Lung microvascular endothelial cell (primary cell): ENCODE measurements around the gene CRB2. TPM values are rescaled to one million over a fixed set of nuclear protein-coding genes. Genes with fewer than 3 reads are reported as not detected.
A peak's percentile ranks its signal among the peaks of the same experiment; 100 is the strongest.
"Not testable (repeated sequence)": the region's sequence is repeated elsewhere in the genome, so short reads cannot be mapped to it uniquely, and the experiment has no call there.

Experiments
- DNase-seq, 2 donors: peaks; one replicate each; pipeline versions ENCODE4 v3.0.0 to v3.0.0-alpha.2; 2010; ENCODE audit warnings: low read depth in 2 of 2
- total RNA-seq: library from RNA; depleted of rRNA; stranded (reverse); fragments of >200 nt; gene quantifications from 2 replicates; pipeline ENCODE4 v1.2.1, GENCODE V29; 2014

CRB2 gene
- total RNA-seq, 1 donor from 2014 or later: not detected

DNA sequence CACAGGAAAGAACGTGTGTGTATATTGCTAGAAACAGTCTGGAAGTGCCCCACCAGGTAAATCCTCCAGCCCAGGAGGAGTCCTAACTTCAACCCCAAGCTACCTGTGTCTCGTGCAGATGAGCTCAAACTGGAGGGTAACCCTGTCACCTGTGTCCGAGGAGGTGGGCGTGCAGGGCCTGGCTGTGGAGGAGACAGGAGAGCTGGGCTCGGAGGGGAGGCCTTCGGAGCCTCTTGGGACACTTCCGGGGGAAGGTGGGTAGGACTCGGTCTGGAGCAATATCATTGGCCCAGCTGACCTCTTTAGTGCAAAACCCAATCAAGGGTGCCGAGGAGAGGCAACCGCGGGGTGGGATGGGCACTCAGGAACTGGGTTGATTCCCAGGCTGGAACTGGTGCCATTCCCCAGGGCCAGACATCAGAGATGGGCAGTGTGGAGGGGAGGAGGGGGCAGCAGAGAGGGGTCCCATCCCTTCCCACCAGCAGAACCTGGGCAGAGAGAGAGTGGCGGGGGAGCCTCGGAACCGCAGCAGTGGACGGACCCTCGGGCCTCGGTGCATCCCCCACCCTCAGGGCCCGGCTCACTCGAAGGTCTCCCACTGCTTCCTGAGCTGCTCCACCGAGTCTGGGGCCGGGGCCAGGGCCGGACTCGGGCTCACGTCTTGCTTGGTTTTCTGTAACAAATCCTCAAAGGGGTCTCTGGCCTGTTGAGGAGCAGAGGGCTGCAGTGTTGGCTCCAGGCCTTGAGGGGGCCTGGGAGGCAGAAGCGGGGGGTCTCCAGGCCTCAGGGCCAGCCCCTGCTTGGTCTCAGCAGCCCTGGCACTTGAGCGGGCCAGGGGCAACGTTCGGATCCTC, 25.1 kb downstream of the CRB2 start:
- DNase-seq: no peak

DNA sequence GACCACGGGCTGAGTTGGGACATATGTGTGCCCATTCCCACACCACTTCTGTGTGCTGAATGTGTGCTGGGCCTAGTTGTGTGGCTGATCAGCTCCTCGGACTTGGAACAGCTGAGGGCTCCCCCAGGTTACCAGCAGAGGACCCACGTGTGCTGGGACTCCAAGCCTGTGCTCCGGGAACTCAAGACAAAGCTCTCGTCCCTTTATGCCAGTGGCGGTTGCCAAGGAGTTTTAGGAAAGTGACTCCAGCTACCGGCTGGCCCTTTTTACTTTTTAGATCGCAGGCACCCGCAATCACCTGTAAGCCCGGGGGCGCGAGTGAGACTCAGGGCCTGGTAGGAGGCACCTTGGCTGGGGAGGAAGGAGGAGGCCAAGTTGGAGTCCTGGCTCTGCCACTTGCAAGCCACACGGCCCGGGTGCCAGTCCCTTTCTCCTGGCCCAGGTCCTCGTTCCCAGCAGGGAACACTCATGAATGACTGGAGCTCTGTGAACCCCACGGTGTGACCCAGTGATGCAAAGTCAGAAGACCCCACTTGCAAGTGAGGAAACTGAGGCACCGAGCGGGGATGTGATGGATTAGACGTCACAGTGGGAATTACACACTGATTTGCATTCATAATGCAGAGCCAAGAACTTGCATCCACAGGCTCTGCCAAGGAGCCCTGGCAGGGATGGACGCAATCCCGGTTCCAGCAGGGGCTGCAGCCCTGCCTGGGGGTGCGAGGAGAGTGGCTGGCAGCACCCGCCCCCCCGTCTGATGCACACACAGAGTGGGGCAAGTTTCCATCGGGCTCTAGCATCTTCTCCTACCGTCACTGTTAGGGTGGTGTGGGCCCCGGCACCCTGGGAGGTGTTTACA, 26.9 kb downstream of the CRB2 start:
- no peak for DNase-seq

DNA sequence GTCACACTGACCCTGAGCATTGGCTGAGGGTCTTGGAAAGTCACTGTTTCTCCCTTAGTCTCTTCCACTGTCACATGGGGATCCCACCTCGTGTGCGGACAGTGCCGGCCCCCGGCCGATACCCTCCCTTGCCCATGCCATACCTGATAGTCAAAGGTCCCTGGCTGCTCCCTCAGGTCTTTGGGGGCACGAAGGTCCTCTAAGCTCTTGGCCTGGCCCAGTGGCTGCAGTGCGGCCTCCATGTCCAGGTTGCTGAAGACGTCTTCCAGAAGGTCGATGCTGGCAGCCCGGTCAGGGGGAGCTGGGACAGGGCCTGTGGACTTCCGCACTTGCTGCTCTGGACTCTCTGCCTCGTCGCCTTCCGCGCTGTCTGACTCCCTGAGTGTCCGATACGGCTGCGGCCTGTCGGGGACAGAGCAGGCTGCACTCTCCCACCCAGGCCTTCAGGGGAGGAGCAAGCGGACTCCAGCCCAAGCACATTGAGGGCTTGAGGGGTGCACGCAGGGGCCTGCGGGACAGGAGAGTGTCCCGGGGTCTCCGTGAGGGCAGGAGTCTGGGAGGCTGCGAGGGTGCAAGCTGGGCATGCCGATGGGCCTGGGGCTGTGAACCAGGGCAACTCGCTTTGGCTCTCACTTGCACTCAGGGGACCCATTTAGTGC, 27.6 kb downstream of the CRB2 start:
- DNase-seq: no peak

DNA sequence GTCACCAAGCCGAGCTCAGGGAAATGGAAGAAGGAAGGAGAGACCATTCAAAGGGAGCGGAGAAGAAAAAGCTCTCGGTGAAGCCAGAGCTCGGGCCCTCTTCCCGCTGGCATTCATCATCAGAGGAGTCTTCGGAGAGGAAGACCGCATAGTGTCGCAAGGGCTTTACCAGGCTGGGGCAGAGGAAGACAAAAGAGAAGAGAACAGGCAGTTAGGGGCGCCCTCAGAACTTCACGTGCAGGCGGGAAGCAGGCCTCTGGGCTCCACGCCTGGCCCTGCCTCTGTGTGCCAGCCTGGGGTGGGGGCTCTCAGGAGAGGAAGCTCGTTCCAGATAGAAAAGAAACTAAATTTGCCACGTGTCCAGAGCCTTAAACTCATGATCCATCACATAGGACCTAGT, 31.7 kb downstream of the CRB2 start:
- no peak for DNase-seq

DNA sequence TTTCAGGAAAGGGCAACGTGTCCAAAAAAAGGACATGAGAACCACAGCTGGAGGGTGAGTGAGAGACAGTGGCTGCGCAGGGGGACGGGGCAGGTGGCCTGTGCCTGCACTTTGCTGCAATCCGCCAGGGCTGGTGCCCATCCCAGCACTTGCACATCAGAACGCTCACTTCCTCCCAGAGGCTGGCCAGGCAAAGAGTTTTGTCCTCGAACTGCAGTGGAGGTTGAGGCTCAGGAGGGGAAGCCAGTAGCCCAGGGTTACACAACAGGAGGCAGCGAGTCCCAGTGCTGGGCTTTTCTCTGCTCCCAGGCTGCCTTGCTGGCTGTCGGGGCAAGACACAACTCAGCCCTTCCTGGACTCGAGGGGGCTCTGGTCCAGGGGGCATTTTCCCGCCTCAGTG, 33.1 kb downstream of the CRB2 start:
- no peak for DNase-seq

DNA sequence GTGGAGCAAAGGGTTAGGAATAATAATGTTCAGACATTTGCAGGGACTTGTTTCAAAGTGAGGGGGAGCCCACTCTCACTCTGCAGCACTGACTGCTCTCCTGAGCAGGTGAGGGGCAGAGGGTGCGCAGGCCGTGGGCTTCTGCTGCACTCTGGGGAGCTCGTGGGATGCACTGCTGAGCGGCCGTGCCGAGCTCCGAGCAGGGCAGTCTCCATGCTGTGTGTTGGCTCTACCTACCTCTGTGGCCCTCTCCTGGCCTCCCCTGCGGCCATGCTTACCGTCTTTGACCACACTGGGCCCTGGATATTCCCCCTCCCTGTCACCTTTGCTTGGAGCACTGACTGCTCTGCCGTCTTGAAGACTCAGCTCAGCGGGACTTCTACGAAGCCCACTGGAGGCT, 33.7 kb downstream of the CRB2 start:
- no peak for DNase-seq

DNA sequence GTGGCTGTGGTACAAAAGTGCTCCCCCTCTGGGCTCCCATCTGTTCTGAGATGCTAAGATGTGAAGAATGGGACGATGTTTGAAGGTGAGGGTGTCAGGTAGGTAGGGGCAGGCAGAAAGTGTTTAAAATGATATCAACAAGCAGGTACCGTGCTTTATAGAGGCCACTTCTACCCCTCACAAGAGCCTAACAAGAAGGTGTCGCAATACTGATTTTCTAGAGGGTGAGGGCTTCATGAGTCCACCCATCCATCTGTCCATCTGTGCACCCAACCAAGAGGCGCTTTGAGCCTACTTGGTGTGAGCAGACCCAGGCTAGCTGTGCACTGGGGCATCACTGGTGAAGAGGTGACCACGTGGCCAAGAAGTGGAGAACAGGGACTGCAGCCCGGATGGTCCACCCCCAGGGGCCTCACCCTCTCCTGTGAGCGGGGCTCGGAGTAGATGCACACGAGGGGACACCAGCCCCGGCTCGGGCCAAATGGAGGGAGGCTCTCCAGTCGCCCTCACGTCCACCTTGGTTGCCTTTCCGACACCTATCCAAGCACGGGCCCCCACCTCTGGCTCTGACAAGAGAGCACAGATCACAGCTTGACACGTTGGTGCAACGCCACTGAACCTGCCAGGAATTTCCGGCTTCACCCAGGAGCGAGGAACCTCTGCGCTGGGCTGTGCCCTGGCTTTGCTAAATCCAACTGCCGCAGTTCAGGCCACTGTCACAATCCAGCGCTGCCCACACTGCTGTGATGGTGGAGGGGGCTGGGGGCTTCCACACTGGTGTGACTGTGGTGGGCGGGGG, 34.5 kb downstream of the CRB2 start:
- DNase-seq: no peak

DNA sequence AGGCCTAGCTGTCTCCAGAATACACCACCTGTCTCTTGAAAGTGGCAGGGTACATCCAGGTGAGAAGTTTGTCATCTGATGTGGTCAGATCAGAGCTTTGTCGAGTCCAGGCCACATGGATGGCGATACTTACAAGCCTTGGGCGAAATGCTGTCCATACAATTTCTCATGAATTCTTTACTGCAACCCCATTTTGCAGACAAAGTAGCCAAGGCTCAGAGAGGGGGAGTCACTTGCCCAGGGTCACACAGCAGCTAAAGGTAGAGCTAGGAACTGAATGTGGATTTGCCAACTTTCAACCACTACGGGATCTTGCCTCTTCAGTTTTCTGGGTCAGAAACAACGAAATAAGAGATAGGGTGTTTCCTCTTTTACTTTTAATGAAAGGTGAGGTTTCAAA, 35.2 kb downstream of the CRB2 start:
- no peak for DNase-seq

DNA sequence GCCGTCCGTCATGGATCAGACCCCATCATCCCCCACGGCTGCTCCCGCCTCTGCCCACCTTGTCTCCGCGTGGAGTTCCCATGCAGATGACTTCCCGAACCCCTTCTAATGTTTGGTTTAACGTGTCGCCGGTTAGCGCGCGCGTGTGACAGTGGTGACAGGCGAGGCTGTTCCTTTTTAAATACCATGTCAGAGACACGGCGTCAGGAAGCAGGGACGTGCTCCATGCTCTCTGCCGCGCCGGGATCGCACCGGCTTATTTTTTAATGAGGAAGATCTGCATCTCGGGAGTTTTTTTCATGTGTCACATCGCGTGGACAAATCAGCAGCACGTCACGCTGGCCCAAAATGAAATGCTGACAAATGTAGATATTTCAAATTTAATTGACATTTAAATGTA, 35.9 kb downstream of the CRB2 start:
- no peak for DNase-seq

DNA sequence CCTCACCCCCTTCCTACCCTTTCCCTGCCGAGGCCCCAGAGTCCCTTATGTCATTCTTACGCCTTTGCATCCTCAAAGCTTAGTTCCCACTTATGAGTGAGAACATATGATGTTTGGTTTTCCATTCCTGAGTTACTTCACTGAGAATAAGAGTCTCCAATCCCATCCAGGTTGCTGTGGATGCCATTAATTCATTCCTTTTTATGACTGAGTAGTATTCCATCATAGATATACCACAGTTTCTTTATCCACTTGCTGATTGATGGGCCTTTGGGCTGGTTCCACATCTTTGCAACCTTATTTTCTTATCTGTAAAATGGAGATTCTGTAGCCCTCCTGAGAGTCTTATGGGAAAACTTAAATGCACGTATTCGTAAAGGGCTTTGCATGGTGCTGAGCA, 36.8 kb downstream of the CRB2 start:
- DNase-seq: no peak

DNA sequence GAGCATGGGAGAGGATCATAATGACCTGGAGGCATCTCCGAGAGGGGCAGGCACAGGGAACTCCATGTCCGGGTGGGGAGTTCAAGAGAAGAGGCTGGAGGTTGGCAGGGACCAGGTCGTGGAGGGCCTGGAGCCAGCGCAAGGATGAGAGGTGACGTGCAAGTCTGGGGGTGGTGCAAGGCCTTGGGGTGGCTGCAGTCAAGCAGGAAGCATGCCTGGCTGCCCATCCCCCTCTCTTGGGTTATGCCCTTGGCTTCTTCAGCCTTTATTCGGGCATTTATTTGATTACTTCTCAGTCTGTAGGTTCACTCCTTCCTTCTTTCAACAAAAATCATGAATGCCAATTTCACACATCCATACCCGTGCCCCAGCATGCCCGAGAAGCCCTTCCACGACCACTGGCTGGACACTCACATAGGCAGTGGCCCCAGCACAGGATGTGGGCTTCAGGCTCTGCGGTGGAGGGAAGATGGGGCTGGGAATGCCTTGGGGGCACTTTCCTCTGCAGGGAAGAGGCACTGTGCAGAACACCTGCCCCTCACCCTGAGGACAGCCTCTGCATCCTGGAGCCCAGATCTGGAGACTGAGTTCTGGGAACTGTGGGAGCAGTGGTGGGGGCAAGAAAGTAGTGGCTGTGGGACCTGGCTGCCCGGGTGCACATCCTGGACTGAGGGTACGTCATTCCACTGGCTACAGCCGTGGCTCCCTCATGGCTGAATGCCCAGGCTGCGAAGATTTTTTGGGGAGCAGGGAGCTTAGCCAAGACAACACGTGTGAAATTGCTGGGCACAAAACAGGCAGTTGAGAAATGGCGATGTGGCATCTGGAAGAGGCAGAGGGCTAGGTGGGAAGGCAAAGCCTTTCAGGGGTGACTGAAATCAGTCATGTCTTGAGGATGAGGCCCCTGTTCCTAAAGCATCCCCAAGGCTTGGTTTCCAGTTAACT, 38.6 kb downstream of the CRB2 start:
- DNase-seq: no peak

DNA sequence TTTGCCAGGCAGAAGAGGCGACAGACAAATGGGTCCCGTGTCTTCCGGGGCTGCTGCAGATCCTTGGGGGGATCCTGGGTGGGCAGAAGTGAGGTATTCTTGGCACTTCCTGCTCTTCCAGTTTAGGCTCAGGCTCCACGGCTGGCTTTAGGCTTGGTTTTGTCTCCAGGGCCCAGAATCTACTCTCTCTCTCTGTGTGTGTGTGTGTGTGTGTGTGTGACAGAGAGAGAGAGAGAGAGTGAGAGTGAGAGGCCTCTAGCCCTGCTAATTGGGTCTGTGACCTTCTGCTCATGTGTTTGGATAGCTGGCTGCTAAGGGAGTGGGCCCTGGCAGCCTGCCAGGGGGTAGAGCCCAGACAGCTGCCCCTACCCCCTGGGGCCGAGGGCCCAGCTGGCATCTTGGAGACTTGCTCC, 39.3 kb downstream of the CRB2 start:
- DNase-seq: no peak

DNA sequence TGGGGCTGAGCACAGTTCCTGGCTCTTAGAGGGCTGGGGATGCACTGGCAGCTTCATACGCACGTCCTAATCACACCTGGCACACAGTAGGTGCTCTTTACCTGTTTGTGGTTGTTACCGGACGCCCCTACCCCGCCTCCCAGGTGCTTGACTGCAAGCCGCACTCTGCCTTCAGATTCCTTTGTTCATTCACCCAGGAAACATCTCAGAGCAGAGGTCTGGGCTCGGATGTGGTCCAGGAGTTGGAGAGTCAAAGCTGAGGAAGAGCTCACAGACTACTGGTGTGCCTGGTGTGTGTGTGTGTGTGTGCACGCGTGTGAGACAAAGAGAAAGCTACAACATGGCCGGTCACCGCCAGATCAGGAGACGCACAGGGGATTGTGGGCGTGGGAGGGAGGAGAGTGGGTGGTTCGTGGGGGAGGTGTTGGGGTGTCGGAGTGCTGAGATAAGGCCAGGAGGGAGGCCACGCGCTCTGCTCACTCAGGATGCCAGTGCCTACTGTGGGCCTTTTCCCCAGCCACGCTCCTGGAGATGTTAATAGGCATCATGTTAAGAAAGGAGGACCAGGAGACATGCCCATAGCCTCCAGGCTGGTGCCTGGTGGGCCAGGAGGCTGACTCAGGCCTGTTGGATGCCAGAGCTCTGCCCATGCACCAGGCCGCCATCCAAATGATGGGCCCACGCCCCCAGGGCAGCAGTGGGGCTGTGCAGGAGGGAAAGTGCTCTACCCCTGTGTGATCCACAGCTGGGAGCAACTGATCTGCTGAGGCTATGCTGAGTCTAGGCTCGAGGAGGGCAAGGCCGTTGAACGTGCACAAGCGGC, 39.9 kb downstream of the CRB2 start:
- DNase-seq: no peak

DNA sequence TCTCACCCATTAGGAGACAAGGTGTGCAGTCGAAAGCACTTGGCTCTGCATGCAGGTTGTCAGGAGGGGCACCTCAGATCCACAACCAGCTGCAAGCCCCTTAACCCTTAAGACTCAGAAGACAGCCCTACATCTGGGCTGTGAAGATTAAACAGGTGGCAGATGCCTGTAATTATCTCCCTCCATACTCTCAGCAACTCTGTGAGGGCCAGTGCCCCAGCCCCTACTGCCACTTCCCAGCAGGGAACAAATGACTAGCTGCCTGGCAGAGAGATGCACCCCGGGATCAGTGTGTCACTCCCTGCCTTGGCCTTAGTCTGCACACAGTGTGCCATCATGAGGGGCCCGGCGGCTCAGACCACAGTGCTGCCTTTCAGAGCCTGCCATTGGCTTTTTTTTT, 42.0 kb downstream of the CRB2 start:
- no peak for DNase-seq

DNA sequence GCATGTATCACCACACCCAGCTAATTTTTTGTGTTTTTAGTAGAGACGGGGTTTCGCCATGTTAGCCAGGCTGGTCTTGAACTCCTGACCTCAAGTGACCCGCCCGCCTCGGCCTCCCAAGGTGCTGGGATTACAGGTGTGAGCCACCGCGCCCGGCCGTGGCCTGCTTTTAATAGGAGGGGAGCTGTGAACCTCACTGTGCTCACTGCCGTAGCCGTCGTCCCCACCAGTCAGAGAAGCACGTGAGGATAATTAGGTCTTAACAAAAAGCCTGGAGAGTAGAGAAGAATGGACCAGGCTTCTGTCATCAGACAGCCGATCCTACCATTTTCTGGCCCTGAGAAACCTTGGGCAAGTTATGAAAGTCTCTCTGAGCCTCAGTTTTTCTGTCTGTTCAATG, 42.9 kb downstream of the CRB2 start:
- DNase-seq: not testable (repeated sequence)

DNA sequence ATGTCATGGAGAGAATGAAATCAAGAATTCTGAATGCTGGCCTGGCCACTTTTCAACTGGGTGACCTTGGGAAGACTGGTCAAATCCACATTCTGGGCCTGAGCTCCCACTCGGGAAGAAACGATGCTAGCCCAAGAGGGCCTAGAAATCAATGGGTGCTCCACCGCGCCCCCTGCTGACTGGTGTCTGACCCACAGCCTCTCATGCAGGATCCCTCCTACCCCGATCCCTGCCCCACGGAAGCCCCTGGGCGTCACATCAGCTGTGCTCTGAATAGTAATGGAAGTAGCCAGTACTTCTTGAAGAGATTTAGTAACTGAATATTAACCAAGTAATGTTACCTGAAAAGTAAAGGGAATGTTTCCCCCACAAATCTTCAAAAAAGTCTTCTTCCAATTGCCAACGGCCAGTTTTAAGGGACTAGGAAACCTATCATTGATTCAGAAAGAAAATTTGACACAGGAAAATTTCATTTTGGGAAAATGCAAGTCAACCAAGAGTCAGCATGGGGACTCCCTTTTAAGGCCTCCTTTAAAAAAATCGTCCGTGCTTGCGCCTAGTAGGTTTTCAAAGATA, 43.9 kb downstream of the CRB2 start:
- DNase-seq: peak; percentile 9 to 30

DNA sequence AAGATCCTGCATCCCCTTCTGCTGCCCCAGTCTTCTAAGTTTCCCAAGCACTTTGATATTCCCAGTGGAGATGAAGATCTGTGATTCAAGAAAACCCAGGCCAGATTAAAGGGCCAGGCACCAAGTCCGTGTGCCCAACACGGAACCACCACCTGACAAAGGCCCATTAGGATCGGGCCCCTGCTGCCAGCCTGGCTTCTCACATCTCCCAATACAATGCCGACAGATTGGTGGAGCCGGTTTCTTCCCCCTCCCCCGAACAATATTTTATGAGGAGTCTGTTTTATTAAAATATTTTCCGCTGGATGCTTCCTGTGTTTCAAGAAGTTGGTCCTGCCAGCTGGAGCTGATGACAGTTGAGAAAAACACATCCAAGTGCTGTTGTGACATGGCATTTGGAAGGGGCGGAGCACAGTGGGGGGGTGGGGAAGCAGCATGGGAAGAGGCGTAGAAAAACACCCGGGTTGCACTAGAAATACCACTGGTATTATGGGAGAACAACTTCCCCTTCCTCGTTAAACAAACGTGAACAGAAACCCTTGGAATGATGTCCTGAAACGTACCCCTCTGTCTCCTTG, 45.0 kb downstream of the CRB2 start:
- DNase-seq: peak in 1 of 2 donors; percentile 10

DNA sequence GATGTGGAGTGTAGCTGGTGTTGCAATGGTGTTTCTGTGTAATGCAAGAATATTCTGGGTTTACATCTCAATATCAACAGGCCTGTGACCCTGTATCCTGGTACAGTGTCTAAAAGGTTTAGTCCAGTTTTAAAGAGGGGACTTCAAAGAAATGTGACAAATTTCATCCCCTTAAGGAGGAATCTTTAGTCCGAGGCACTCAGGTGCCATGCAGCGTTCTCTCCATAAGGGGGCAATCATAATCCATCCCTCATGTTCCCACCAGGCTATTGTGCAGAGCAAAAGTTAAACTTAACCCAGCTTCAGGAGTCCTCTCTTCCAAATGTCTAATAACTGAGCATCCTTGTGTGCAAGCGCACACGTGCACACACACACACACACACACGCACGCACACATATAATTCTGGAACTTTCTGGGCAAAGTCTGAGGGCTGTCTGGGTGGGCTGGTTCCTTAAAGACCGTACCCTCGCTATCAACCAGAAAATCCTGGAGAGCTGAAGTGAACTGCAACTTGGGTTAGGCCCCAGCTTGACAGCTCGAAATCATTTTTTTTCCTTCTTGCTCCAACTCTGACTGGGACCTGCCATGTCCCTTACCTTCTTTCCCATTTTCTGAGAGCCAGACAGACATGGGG, 46.0 kb downstream of the CRB2 start:
- peak; percentile 55 to 66 for DNase-seq
